Measurements from ENCODE around the gene AZU1. TPM values are rescaled to one million over a fixed set of nuclear protein-coding genes. Genes with fewer than 3 reads are reported as not detected.

Gene AZU1
- total RNA-seq, 4 donors from 2014 or later, result 0.40 TPM; not detected in 3

DNA sequence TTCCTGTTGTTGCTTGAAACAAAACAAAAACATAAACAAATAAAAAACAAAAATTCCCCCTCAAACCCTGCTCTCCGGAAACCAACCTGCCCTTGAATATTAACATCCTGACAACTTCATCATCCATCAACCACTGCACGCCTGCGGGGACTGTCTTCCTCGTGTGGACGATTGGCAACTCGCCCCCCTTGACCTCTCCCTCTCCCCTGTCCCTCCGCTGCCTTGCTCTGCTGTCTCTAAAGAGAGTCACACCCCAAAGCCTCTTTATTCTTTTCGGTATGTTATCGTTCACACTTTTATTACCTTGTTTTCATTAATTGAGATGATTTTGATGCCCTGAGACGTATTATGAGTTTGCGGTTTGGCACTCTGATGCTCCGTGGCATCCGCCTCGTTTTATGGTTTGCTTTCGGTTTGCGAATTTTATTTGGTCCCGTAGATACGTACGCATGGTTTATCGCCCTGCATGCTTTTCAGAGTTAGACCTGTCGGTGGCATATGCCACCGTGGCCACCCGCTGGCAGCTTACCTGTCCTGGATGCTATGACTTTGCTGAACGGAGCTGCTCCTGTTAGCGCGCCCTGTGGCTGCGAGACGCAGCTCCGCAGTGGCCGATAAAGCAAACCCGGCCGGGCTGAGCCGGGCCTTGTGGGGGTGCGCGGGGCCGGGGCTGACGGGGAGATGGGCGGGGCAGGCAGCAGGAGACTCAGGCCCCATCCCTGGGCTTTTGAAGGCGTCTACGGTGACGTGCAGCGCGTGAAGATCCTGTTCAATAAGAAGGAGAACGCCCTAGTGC, 19.8 kb upstream of the AZU1 start:
- Histone ChIP-seq H3K4me3 (no peak overlapping the region), H3K9me3 (no peaks in the 10 kb centered on the region), H3K27ac (no peak overlapping the region), H3K4me1 (peaks cover 0 to 41% (median 9%) of the 10 kb centered on the region in 3 donors), H3K36me3 (peaks cover 4 to 94% of the 10 kb centered on the region in 2 donors), H3K27me3 (no peaks in the 10 kb centered on the region)
- 74 to 85% methylated on average over 17 to 25 of the region's 44 CpGs for WGBS, 2 donors (ENCODE audit: low coverage in 1 of 2)
- TF ChIP-seq POLR2A (IDR thresholded peaks at IDR 0.05), result no peak
- no peak for TF ChIP-seq EP300 (IDR thresholded peaks at IDR 0.05)
- TF ChIP-seq, protein P1, sequence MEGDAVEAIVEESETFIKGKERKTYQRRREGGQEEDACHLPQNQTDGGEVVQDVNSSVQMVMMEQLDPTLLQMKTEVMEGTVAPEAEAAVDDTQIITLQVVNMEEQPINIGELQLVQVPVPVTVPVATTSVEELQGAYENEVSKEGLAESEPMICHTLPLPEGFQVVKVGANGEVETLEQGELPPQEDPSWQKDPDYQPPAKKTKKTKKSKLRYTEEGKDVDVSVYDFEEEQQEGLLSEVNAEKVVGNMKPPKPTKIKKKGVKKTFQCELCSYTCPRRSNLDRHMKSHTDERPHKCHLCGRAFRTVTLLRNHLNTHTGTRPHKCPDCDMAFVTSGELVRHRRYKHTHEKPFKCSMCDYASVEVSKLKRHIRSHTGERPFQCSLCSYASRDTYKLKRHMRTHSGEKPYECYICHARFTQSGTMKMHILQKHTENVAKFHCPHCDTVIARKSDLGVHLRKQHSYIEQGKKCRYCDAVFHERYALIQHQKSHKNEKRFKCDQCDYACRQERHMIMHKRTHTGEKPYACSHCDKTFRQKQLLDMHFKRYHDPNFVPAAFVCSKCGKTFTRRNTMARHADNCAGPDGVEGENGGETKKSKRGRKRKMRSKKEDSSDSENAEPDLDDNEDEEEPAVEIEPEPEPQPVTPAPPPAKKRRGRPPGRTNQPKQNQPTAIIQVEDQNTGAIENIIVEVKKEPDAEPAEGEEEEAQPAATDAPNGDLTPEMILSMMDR (IDR thresholded peaks at IDR 0.05), result no peak
- TF ChIP-seq POLR2AphosphoS5 (IDR thresholded peaks at IDR 0.05), result no peak
- ATAC-seq, result no peak

DNA sequence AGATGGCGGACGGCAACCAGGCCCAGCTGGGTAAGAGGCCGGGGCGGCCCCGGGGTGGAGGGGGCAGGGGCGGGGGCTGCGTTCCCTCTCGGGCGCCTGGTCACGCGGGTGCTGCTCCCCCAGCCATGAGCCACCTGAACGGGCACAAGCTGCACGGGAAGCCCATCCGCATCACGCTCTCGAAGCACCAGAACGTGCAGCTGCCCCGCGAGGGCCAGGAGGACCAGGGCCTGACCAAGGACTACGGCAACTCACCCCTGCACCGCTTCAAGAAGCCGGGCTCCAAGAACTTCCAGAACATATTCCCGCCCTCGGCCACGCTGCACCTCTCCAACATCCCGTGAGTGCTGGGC, 19.2 kb upstream of the AZU1 start:
- Histone ChIP-seq H3K4me1 (peaks cover 0 to 35% (median 3%) of the 10 kb centered on the region in 3 donors), H3K27me3 (no peaks in the 10 kb centered on the region), H3K27ac (no peak overlapping the region), H3K4me3 (no peak overlapping the region), H3K36me3 (peaks cover 4 to 97% of the 10 kb centered on the region in 2 donors), H3K9me3 (no peaks in the 10 kb centered on the region)
- no peak for TF ChIP-seq POLR2AphosphoS5 (IDR thresholded peaks at IDR 0.05)
- no peak for TF ChIP-seq EP300 (IDR thresholded peaks at IDR 0.05)
- TF ChIP-seq, protein P1 (IDR thresholded peaks at IDR 0.05), result no peak
- TF ChIP-seq POLR2A (IDR thresholded peaks at IDR 0.05), result no peak
- no peak for ATAC-seq
- WGBS, 2 donors (ENCODE audit: low coverage in 1 of 2), result no CpG with 5 or more reads among the region's 26 CpGs

DNA sequence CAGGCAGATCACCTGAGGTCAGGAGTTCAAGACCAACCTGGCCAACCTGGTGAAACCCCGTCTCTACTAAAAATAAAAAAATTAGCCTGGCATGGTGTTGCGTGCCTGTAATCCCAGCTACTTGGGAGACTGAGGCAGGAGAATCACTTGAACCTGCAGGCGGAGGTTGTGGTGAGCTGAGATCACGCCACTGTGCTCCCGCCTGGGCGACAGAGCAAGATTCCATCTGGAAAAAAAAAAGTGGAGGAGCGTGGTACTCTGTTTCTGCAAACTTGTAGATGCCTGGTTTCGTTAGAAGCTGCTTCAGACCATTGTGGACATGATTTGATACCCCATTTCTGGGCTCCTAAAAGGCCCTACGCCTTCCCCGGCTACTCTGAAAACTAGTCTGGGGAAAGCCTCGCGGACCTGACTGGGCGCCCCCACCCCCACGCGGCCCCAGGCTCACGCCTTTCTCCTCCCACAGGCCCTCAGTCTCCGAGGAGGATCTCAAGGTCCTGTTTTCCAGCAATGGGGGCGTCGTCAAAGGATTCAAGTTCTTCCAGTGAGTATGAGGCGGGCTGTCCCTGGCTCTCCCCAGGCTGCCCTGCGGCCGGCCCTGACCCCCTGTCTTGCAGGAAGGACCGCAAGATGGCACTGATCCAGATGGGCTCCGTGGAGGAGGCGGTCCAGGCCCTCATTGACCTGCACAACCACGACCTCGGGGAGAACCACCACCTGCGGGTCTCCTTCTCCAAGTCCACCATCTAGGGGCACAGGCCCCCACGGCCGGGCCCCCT, 17.4 kb upstream of the AZU1 start:
- Histone ChIP-seq H3K4me1 (peaks cover 0 to 17% (median 0%) of the 10 kb centered on the region in 3 donors), H3K27me3 (no peaks in the 10 kb centered on the region), H3K4me3 (no peak overlapping the region), H3K36me3 (peaks cover 4 to 84% of the 10 kb centered on the region in 2 donors), H3K9me3 (no peaks in the 10 kb centered on the region), H3K27ac (no peak overlapping the region)
- 82 to 83% methylated on average over 8 to 10 of the region's 30 CpGs for WGBS, 2 donors (ENCODE audit: low coverage in 1 of 2)
- no peak for ATAC-seq
- TF ChIP-seq POLR2A (IDR thresholded peaks at IDR 0.05), result no peak
- TF ChIP-seq, protein P1 (IDR thresholded peaks at IDR 0.05), result no peak

GRCh38 chr19:810883-811489, 16.7 kb upstream of the AZU1 start:
- no peaks in the 10 kb centered on the region for H3K9me3 ChIP-seq
- peaks cover 0 to 11% (median 0%) of the 10 kb centered on the region in 3 donors for H3K4me1 ChIP-seq
- TF ChIP-seq POLR2AphosphoS5 (IDR thresholded peaks at IDR 0.05), result no peak
- no peak for TF ChIP-seq EP300 (IDR thresholded peaks at IDR 0.05)
- TF ChIP-seq POLR2A (IDR thresholded peaks at IDR 0.05), result no peak
- TF ChIP-seq, protein P1 (IDR thresholded peaks at IDR 0.05), result no peak
- no peak for ATAC-seq
- no peak overlapping the region for H3K4me3 ChIP-seq
- no peak overlapping the region for H3K27ac ChIP-seq
- peaks cover 4 to 77% of the 10 kb centered on the region in 2 donors for H3K36me3 ChIP-seq
- H3K27me3 ChIP-seq, result no peaks in the 10 kb centered on the region
- WGBS, 2 donors (ENCODE audit: low coverage in 1 of 2), result 72% methylated on average over 16 of the region's 25 CpGs; no CpG with 5 or more reads in 1 of the 2 donors

Measured in gastroesophageal sphincter (tissue), 4 donors.